IPS-15b (cell line): ENCODE data around the gene BACH2.
"Not testable (repeated sequence)": the region's sequence is repeated elsewhere in the genome, so short reads cannot be mapped to it uniquely, and the experiment has no call there.

Experiments
- H3K27me3 ChIP-seq: one replicate; pipeline ENCODE4 v1.6.1; 2013; ENCODE audit warnings: low read length; ENCODE audit not compliant: control insufficient read depth, insufficient read depth
- H3K36me3 ChIP-seq: one replicate; pipeline ENCODE4 v1.6.1; 2013; ENCODE audit warnings: low read length; ENCODE audit not compliant: control insufficient read depth, insufficient read depth
- H3K4me1 ChIP-seq: one replicate; pipeline ENCODE4 v1.6.1; 2013; ENCODE audit warnings: mild to moderate bottlenecking, low read length; ENCODE audit not compliant: control insufficient read depth, insufficient read depth
- H3K4me3 ChIP-seq: one replicate; pipeline ENCODE4 v1.5.1; 2013; ENCODE audit warnings: low read depth, low read length
- H3K9ac ChIP-seq: one replicate; pipeline ENCODE4 v1.6.1; 2013; ENCODE audit warnings: low read depth, mild to moderate bottlenecking, low read length
- H3K9me3 ChIP-seq: one replicate; pipeline ENCODE4 v1.6.1; 2013; ENCODE audit warnings: mild to moderate bottlenecking, low read length; ENCODE audit not compliant: control insufficient read depth, insufficient read depth

The BACH2 gene

GRCh38 chr6:90286884-90287488 is 9.7 kb downstream of the BACH2 start:
- Histone ChIP-seq H3K27me3 (no peaks in the 10 kb centered on the region), H3K36me3 (no peaks in the 10 kb centered on the region), H3K4me1 (peaks cover 30% of the 10 kb centered on the region), H3K9me3 (no peaks in the 10 kb centered on the region), H3K4me3 (no peak overlapping the region), H3K9ac (no peak overlapping the region)

GRCh38 chr6:90285611-90286381 is 10.8 kb downstream of the BACH2 start:
- Histone ChIP-seq H3K4me1 (peaks cover 30% of the 10 kb centered on the region), H3K27me3 (no peaks in the 10 kb centered on the region), H3K36me3 (no peaks in the 10 kb centered on the region), H3K9ac (no peak overlapping the region), H3K4me3 (no peak overlapping the region), H3K9me3 (no peaks in the 10 kb centered on the region)

GRCh38 chr6:90285042-90285481 is 11.6 kb downstream of the BACH2 start:
- Histone ChIP-seq H3K27me3 (no peaks in the 10 kb centered on the region), H3K9ac (no peak overlapping the region), H3K36me3 (no peaks in the 10 kb centered on the region), H3K9me3 (no peaks in the 10 kb centered on the region), H3K4me3 (no peak overlapping the region), H3K4me1 (peaks cover 30% of the 10 kb centered on the region)

- H3K9ac ChIP-seq = no peak overlapping the region
- H3K27me3 ChIP-seq = no peaks in the 10 kb centered on the region
- H3K4me3 ChIP-seq = no peak overlapping the region
- H3K36me3 ChIP-seq = no peaks in the 10 kb centered on the region
- peaks cover 30% of the 10 kb centered on the region for H3K4me1 ChIP-seq
- H3K9me3 ChIP-seq = no peaks in the 10 kb centered on the region
Measured at GRCh38 chr6:90284236-90285041, 12.2 kb downstream of the BACH2 start.

- not testable (repeated sequence) for H3K9ac ChIP-seq, H3K36me3 ChIP-seq, H3K27me3 ChIP-seq, H3K9me3 ChIP-seq, H3K4me3 ChIP-seq
- peaks cover 15% of the 10 kb centered on the region for H3K4me1 ChIP-seq
Measured at GRCh38 chr6:90282265-90282664, 14.4 kb downstream of the BACH2 start.

- Histone ChIP-seq H3K9ac (no peak overlapping the region), H3K9me3 (no peaks in the 10 kb centered on the region), H3K4me1 (no peaks in the 10 kb centered on the region), H3K4me3 (no peak overlapping the region), H3K27me3 (no peaks in the 10 kb centered on the region), H3K36me3 (no peaks in the 10 kb centered on the region)
Measured at GRCh38 chr6:90278129-90278528, 18.5 kb downstream of the BACH2 start.

GRCh38 chr6:90277302-90278011 is 19.2 kb downstream of the BACH2 start:
- no peak overlapping the region for H3K9ac ChIP-seq

GRCh38 chr6:90274451-90275030 is 22.1 kb downstream of the BACH2 start:
- Histone ChIP-seq H3K27me3 (no peaks in the 10 kb centered on the region), H3K36me3 (no peaks in the 10 kb centered on the region), H3K9ac (no peak overlapping the region), H3K4me1 (no peaks in the 10 kb centered on the region), H3K9me3 (no peaks in the 10 kb centered on the region), H3K4me3 (no peak overlapping the region)

More at GRCh38 chr6:90277302-90278011, 19.2 kb downstream of the BACH2 start:
- Histone ChIP-seq H3K4me1 (no peaks in the 10 kb centered on the region), H3K36me3 (no peaks in the 10 kb centered on the region), H3K27me3 (no peaks in the 10 kb centered on the region), H3K4me3 (no peak overlapping the region), H3K9me3 (no peaks in the 10 kb centered on the region)

GRCh38 chr6:90273863-90274262 is 22.8 kb downstream of the BACH2 start:
- H3K4me1 ChIP-seq = no peaks in the 10 kb centered on the region
- H3K9me3 ChIP-seq = no peaks in the 10 kb centered on the region
- no peak overlapping the region for H3K4me3 ChIP-seq
- H3K27me3 ChIP-seq = no peaks in the 10 kb centered on the region
- H3K9ac ChIP-seq = no peak overlapping the region
- H3K36me3 ChIP-seq = no peaks in the 10 kb centered on the region

- Histone ChIP-seq H3K4me1 (no peaks in the 10 kb centered on the region), H3K36me3 (no peaks in the 10 kb centered on the region), H3K4me3 (no peak overlapping the region), H3K27me3 (no peaks in the 10 kb centered on the region), H3K9ac (no peak overlapping the region), H3K9me3 (no peaks in the 10 kb centered on the region)
Measured at GRCh38 chr6:90272895-90273294, 23.7 kb downstream of the BACH2 start.

- no peaks in the 10 kb centered on the region for H3K36me3 ChIP-seq
- H3K9me3 ChIP-seq = no peaks in the 10 kb centered on the region
- H3K4me3 ChIP-seq = no peak overlapping the region
- no peak overlapping the region for H3K9ac ChIP-seq
- H3K4me1 ChIP-seq = no peaks in the 10 kb centered on the region
- no peaks in the 10 kb centered on the region for H3K27me3 ChIP-seq
Measured at GRCh38 chr6:90271831-90272230, 24.8 kb downstream of the BACH2 start.
